Fibroblast of upper back skin (primary cell): ENCODE results near the gene LAMA1.

Source experiments
- DNase-seq: peaks from one replicate; pipeline ENCODE4 v3.0.0-alpha.2; 2013

LAMA1 gene

DNA sequence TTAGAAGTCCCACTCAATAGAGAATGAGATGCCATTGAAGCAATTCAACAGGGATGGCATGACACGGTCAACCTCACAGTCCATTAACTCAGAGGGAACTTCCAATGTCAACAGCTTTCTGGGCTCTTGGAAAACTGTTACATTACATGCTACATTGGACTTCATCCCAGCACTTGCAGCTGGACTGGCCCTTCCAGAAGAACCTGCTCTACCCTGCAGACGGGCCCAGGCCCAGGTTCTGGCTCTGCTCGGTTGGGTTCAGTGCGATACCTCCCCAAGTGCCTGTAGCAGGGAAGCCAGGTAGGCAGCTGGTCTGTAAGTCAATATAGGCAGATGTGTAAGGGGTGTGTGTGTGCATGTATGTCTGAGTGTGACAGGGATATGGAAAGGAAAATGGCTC is 12.9 kb downstream of the LAMA1 start:
- DNase-seq, result no peak

DNA sequence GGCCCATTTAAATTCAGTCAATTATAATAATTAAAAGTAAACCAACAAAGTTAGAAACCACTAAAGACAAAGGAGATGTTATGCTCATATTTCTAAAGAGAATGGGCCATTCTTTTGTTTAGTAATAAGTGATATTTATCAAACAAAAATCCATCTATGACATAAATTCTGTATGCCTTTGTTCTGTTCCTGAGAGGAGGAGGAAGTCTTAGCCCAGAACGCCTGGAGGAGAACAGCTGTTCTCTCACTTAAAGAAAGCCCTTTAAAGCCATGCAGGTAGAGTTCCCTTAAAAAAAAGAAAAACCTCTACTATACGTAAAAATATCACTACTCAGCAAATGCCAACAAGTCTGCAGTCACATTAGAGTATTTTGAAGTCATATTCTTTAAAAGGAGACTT is 15.5 kb downstream of the LAMA1 start:
- DNase-seq, result no peak

DNA sequence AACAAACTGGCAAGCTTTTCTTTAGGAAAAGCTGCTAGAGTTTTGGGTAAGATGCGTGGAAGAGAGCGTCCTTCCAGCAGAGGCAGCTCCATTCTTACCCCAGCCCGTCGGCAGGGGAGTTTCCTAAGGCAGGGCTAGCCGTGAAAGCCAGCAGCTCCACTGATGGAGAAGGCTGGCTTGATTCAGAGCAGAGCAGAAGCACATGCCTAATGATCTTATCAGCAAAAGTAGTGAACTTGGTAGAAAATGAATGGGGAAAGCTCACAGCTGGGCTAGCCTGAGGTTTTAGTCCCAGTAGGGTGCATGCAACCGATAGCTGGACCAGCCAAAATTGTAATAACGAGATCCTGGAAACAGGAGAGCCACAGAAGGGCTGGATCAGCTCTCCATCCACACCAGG is 20.8 kb downstream of the LAMA1 start:
- DNase-seq, result no peak

DNA sequence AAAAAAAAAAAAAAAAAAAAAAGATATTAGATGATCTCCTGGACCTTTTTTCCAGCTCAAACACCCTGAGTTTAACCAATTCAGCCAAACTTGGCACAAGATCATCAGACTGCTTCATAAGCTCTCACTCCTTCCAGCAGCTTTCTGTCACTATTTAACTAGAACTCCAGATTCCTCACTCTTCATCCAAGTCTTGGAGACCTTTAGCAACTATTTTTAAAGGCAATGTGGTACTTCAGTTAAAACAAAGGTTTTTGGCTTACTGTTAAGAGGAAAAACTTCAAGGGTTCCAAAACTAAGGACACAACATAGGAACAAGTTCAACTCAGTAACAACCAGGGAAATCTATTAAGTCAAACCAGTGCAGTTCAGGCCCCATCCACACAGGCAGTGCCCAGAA is 23.2 kb downstream of the LAMA1 start:
- no peak for DNase-seq

DNA sequence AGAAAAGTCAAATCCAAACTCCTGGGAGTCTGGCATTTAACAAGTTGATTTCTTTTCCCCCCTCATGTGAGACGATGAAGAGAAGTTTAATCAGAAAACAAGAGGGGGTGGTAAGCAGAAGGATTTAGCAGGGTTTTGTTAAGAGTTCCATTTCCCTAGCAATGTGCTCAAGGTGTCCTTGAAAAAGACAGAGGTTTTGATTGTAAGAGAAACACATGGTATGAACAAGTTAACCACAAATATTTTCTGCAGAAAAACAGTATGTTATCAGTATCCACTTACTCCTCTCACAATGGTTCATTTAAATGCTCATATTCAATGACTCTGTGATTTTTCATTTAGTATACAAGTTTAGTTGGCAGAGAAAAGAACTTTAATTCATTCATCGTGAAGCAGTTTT is 26.8 kb downstream of the LAMA1 start:
- DNase-seq, result peak; percentile 4

DNA sequence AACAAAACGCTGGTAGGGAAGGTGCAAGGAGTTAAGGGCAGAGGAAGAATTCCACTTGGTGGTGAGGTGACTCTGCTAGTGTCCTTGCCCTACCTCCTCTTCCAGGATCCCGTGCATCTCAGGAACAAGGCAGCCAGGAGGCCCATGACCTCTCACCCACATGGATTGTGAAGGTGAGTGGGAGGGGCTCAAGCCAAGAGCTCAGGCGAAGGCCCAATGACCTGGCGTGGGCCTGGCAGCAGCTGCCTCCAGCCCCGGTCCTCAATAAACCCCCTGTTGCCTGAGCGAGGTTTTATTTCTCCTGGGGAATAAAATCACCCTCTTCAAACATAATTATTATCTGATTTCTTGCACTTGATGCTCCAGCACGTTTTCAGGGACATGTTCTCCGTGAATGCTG is 28.2 kb downstream of the LAMA1 start:
- no peak for DNase-seq

DNA sequence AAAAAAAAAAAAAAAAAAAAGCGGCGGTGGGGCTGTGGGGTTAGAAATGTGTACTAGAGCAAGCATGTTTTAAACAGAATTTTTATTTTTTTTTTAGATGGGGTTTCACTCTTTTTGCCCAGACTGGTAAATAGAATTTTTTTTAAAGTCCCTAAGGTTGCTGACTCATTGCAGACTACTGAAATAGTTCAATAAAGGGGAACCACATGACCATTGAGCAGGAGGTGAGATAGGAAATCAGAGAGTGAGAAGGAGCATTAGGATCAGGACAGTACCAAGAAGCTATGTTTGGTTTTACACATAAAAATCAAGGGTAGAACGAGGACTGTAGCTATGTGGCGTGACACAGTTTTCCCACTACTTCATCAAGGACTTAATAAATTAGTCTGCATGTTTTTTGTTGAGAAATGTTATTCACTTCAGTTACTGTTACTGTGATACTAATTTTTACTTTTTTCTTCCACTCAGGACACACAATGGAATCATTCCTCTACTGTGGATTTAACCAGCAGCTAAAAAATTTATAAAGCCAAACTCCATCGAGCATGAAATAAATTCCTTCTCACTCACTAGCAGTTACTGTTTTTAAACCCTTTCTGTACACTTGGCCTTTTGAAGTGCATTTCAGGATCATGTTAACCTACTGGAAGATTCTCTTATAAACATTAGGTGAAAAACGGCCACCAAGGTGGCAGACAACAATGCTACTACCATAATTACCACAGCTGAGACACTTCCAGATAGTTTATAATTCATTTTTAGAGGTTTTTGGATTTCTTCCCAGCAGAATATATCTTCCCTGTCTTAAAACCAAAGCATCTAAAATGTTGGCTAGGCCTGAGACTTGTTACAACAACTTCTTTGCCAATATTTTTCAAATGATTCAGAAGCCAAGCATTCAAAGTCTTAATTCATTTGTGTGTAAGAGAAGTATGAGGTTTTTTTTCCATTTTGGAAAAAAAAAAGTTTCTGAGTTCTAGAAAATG is 33.2 kb downstream of the LAMA1 start:
- peak; percentile 94 for DNase-seq

DNA sequence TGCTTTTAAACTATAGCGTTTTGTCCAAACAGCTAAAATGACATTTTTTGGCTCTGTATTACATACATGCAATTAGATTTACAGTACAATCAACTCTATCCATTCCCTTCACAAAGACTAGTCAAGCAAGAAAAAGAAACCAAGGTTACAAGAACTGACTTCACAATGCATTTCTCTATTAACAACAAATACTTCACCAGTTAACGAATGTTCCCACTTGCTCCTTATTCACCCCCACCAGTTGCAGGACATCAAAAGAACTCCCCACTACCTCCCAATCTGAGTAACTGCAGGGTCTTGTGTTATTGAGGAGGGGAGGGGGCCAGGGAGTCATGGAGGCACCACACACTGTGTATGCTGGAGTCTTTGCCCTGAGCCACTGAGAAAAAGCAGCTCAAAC is 34.9 kb downstream of the LAMA1 start:
- DNase-seq, result no peak

DNA sequence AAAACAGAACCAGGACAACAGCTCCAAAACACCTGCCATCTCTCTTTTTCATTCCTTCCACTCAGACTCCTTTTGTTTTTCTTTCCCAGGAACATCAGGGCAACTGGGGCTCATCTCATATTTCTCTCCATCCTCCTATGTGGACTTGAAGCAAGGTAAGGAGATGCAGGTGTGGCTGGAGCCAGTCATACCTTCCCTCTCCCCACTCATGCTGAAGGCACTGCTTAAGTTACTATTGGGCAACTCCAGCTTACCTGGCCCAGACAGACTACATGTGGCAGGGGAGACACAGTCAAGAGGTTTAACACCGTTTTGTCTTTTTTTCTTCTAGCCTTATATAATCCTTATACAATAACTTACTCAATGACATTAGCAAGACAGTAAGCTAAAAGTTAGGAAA is 38.4 kb downstream of the LAMA1 start:
- no peak for DNase-seq

DNA sequence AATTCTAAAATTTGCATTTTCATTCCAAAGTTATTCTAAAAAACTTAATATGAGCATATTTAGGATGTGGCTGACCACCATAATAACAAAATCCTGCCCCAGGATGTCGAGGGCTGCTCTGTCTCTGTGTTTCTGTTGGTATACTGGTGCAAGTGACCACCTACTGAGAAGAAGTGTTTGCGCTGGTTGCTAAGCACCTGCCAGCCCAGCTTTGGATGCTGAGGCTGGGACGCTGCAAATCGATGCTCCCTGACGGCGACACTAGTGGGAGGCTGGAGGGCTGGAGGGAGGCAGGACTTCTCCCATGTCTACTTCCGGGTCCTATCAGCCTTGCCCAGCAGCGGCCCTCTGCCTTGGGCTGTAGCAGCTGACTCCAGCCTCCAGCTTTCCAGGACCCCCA is 45.0 kb downstream of the LAMA1 start:
- DNase-seq, result no peak

DNA sequence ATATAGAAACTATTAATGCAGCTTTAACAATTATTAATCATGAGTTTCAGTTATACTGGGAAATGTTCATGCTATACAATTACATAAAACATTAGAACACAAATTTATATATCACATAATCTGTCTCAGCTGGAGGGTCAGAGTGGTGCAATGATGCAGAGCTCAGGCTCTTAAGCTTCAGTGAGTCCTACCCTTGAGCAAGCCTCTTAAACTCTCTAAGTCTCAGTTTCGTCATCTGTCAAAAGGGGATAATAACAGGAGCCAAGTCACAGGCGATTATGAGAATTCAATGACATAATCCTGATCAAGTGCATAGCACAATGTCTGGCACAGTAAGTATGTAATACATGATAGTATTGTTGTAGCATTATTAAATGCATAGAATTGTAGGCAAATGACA is 46.0 kb downstream of the LAMA1 start:
- DNase-seq, result no peak

DNA sequence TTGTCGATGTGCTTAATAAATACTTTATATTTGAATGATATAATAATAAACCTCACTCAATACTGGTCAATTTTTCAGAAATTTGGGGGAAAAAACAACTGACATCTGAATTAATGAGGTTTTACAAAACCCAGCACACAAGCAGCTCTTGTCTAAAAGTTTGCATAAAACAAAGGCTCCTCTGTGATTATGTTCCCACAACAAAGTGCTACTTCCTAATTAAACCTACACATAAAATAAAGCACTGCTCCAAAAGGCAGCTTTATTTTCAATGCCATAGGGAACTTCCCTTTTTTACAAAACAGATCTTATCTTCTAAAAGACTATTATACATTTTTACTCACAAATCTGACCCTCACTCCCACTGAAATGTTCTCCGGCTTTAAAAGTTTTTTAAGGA is 47.1 kb downstream of the LAMA1 start:
- no peak for DNase-seq

DNA sequence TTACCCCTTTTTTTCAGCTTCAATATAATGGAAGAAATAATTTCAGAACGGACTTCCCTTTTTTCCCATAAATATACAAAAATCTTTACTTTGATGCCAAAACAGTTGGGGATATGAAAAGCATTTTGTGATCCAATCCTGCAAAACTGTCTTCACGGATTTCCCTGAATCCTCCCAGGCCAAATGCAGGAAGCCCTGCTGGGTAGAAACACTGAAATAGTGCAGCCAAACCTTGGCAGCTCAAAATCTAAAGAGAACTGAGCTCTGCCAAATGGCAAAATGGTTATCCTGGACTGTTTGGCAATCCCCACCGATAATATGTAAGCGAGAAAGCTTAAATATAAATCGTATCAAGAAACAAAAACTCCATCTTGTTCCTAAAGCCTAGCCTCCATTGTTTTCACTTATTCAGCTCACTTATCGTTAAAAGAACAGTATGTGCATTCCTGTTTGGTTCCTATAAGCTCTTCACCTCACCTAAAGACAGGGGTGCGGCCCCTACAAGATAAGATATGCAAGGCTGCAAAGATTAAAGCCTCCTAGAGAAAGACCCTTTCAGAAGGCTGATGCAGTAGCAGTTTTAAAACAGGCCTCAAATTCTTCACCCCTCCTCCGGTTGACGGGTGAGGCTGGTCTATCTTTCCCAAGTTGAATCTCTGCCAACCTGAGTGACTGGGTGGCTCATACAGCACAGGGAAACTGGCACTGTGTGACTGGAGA is 48.6 kb downstream of the LAMA1 start:
- DNase-seq, result no peak

DNA sequence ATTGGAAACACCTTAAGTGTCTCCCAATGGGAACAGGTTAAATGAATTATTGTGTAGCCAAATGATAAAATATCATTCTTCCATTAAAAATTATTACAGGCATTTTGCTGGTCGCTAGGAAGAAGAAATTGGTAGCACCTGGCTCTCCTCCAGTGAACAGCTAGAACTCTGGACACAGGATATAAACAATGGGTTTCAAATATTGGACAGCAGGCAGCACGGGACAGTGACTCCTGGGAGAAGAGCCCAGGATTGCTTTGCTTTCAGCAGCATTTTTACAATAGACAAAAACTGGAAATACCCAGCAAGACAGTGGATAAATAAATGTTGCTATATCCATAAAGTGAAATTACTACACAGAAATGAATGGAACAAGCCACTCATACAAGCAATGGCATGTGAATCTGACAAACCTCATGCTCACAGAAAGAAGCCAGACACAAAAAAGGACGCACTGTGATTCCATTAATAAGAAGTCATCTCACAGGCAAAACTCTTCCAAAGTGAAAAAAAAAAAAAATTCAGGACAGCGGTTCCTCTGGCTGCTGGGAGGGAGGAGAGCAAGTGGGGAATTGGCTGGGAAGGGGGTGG is 50.5 kb downstream of the LAMA1 start:
- DNase-seq, result no peak

DNA sequence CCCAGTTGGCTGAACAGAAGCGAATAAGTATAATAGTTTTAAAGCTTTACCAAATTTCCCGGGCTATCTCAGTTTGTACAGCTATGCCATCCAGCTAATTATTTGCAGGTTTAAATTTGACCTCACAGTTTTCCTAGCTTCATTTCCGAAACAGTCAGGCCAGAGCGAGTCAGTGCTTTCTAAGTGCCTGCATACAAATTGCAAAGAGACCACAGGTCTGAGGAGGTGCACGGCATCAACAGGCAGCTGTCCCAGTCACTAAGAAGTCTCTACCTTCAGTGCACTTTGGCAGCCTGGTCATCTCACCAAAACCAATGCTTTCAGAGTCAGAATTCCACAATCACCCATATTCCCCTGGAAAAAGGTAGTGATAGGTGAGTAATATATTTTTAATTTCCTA is 51.9 kb downstream of the LAMA1 start:
- DNase-seq, result no peak

DNA sequence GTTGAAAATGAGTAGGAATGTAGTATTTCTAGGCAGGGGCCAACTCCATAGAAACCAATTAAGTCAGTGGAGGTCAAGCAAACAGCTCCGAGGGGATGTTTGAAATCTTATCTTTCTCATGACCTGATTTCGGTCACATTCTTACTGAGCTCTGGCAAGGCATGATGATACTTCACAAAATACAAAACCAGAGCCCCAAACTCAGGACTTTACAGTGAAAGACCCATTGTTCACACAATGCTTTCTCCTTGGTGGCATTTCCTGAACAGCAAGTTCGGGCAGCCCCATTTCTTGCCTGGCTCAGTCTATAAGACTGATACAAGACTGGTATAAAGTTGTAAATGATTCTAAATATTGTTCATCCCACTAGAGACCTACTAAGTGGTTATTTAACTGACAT is 53.3 kb downstream of the LAMA1 start:
- DNase-seq, result no peak

DNA sequence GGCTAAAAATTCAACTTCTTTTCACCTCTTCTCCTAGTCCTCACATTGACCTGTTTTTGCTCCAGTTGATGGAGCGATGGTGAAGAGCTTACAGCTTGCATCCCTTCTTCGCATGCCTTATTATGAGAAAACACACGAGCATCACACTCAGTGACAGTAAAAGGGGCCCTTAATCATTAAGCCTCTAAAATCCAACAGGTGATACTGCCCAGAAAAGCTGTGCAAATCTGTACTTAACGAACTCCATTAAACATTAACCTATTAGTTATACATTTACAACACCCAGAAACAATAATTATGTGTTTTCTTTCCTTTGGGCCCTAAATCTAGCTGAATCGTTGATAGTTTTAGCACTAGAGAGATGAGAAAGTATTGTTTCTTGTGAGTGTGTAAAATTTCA is 54.8 kb downstream of the LAMA1 start:
- no peak for DNase-seq

DNA sequence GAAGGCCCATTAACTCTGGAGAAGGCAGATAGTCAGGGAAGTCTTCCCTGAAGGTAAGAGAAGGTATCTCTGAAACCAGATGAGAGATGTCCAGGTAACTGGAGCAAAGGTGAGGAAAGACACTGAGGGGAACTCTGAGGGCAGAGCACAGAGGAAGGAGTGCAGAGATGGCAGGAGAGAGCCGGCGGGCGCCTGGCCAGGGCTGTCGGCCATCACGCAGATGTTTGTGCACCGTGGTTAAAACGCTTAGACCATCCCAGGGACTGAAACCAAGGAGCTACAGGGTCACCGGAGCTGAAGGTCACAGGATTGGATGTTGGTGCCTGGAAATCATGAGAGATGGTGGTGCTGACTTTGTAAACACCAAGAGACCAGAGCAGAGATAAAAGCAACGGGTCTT is 55.4 kb downstream of the LAMA1 start:
- DNase-seq, result no peak

DNA sequence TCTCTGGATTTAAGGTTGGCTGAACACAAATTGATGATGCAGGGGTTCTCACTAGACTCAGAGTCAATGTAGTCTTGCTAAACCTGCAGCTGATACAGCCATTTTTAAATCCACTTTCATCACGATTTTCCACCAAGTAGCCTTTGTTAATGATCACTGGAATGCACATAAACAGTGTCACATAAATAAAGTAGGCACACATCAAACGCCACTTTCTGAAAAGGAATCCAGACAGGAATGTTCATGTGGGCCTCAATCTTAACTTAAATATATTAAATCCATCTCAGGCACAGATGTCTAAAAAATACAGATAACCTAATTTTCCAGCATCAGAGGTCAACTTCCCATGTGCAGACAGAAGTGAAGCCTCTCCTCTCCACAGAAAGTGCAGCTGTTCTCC is 58.3 kb downstream of the LAMA1 start:
- no peak for DNase-seq

DNA sequence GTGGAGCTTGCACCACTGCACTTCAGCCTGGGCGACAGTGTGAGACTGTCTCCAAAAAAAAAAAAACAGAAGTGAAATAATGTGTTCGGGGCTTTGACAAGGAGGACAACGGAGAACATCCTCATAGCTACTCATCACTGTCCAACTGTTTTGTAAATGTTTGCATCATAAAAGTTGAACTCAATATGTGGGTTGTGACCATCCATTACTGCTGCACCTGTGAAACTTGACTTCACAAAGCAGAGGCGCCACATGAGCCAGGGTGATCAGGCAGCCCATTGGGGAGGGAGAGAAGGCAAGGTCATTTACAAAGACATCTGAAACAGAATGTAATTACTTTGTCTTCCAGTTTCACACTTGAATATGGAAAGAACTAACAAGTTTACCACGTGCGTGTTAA is 61.6 kb downstream of the LAMA1 start:
- DNase-seq, result no peak

DNA sequence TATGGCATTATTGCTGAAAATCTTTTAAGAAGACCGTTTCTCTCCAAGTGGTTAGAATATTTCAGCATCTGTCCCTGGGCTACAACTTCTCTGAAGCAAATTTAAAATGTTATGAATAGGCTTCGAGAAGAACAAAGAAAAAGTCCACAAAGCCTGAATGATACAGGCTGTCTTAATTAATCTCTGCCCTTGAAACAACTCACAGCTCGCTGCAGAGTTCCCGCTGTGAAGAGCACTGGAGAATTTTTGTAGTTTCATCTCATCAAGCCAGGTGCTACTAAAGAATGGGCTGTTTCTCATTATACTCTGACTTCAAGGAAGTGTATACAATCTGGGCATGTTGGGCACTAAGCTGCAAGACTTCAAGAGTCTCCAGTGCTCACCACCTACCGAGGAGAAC is 67.6 kb downstream of the LAMA1 start:
- no peak for DNase-seq

DNA sequence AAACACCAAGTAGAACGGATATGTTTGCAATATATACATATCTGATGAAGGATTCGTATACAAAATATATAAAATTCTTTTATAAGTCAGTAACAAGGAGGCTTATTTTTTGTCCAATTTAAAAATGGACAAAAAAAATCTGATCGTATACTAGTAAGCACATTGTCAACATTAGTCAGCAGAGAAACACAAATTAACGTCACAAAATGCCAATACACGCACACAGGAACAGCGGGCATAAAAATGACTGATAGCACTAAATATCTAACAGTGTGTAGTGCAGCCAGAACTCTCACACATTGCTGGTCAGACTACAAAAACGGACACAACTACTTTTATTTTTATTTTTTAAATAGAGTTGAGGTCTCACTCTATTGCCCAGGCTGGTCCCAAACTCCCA is 69.5 kb downstream of the LAMA1 start:
- no peak for DNase-seq

DNA sequence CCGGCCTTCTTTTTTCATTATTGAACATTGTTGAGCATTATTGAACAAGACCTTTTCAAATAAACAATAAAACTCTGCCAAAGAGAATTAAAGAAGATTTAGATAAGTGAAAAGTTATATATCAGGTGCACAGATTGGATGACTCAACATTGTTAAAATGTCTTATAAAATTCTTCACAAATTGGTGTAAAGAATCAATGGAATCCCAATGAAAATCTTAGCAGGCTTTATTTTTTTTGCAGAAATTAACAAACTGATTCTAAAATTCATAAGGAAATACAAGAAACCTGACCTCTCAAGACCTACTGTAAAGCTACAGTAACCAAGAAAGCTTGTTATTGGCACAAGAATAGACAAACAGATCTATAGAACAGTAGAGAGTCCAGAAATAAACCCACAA is 70.3 kb downstream of the LAMA1 start:
- no peak for DNase-seq

DNA sequence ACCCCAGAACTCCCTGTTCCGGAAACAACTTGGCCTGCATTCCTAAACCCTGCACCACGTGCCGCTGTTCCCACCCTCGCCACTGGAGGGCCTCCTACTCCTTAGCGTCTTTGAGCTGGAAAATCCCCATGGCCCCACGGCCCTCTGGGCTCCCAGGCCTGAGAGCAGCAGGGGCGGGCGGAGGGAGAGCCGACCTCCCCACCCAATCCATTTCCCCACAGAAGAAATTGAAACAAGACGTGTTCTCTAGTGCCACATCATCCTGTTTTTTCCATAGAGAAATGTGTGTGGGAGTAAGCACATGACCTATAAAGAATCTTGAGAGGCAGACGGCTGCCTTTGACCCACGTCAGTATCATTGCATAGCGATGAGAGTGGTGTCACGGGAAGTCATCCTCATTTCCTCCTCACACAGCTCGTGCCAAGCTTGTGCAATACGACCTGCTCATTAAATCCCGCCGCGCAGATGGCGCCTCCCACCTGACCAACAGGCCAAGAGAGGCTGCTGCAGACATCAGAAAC is 79.2 kb downstream of the LAMA1 start:
- peak; percentile 96 for DNase-seq
